Measurements from ENCODE around the gene KRT16.
"Not testable (repeated sequence)": the region's sequence is repeated elsewhere in the genome, so short reads cannot be mapped to it uniquely, and the experiment has no call there.

KRT16 gene

DNA sequence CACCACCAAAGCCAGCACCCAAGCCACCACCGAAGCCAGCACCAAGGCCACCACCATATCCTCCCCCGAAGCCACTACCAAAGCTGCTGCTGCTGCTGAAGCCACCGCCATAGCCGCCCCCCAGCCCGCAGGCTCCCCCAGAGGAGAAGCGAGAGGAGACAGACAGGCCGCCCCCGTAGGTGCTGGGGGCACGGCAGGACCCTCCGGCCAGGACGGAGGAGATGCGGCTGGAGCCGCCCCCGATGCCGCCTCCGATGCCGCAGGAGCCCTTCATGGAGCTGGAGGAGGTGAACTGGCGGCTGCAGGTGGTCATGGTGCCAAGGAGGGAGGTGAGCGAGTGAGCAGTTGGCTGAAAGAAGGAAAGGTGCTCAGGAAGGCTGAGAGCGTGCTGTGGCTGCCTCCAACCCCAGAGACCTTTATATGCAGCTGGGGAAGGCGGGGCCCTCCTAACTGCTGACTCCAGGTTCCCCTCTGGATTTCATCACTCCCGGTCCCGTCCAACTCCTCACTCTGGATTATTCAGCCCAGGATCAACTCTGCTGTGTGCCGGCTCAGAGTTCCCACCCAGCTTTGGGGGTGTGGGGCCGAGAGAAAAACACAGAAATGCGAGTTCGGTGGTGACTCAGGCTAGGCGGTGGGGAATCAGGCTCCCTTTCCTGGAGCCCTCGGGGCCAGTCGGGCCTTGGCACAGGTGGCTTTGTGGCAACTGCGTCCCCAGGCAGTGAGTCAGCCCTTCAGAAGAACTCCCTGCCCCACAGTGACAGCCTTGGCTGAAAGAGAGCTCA, at the start of gene KRT16:
KRT16 (minus strand) TSS at position 392 of the 785 bp plus-strand sequence; CDS start at position 313, 79 bp downstream.
- not testable (repeated sequence) for H3K4me3 ChIP-seq (replicated peaks; ENCODE audit: low read depth, low read length); DNase-seq (ENCODE audit: extremely low read depth, low read depth)

DNA sequence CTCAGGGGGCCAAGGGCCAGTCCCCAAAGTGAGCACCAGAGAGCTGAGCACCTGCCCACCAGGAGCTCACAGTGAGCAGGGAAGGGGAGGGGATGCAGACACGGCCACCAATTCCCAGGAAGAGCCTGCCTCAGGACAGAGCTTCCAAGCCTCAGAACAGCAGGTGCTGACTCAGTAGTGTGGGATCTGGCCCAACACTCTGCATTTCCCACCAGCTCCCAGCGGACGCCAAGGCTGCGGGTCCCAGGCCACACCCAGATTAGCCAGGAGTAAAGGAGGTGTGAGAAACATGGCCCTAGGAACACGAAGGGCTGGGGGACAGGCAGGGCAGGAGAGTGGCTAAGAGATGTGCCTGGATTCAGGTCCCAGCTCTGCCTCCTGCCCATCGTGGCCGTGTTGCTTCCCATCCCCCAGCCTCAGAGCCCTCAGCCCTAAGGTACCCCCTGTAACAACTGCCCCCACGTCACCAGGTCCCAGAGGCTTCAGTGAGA, 47.7 kb upstream of the KRT16 start:
- no peak for DNase-seq (ENCODE audit: extremely low read depth, low read depth)
- H3K4me3 ChIP-seq (replicated peaks; ENCODE audit: low read depth, low read length): no peak overlapping the region
- TF ChIP-seq, protein P1, sequence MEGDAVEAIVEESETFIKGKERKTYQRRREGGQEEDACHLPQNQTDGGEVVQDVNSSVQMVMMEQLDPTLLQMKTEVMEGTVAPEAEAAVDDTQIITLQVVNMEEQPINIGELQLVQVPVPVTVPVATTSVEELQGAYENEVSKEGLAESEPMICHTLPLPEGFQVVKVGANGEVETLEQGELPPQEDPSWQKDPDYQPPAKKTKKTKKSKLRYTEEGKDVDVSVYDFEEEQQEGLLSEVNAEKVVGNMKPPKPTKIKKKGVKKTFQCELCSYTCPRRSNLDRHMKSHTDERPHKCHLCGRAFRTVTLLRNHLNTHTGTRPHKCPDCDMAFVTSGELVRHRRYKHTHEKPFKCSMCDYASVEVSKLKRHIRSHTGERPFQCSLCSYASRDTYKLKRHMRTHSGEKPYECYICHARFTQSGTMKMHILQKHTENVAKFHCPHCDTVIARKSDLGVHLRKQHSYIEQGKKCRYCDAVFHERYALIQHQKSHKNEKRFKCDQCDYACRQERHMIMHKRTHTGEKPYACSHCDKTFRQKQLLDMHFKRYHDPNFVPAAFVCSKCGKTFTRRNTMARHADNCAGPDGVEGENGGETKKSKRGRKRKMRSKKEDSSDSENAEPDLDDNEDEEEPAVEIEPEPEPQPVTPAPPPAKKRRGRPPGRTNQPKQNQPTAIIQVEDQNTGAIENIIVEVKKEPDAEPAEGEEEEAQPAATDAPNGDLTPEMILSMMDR (IDR thresholded peaks at IDR 0.05; ENCODE audit: low read depth, low read length, missing control alignments): no peak

DNA sequence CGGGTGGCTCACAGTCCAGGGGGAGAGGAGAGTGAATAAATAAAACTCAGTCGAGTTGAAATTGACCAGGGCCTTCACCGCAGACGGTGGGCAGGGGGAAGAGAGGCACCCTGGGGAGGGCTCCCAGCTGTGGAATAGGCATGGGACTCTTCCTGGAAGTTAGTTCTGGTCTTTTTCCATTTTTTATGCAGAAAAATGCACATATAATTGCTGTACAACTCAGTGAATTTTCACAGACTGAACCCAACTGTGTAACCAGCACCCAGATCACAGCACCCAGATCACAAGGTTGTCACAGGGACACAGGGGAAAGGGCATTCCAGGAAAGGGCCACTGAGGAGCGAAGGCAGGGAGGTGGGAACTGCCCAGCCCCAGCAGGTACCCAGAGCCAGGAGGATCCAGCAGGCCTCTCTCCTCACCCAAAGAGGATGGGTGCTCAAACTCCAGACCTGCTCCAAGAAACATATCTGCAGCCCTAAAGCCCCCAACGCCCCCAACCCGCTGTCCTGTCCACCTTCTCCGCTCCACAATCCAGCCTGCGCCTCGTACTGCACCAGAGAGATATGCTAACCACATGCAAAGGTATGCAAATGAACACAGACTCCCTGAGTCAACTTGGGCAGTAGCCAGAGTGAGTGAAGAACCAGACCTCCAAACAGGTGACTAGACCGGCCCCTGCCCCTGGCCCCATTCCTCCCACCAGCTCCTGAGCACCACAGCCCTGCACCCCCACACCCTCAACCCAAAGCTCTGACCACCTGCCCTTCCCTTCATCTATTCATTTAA, 47.1 kb upstream of the KRT16 start:
- no peak overlapping the region for H3K4me3 ChIP-seq (replicated peaks; ENCODE audit: low read depth, low read length)
- TF ChIP-seq, protein P1 (IDR thresholded peaks at IDR 0.05; ENCODE audit: low read depth, low read length, missing control alignments): no peak
- DNase-seq (ENCODE audit: extremely low read depth, low read depth): no peak

DNA sequence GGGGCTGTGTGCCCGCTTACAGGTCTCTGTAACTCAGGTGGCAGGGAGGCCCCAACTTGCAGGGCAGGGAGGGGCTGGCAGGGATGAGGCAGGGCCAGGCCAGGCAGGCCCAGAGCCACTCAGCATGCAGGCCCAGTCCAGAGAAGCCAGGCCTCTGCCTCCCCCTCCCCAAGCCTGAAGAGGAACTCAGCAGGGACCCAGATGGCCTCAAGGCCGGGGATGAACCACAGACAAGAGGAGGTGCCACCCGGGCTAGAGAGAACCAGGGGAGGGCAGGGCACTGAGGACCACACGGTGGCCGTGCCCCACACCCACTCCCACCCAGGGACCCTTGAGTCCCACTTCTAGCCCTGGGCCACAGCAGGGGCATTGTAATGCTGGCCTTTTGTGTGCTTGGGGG, 46.3 kb upstream of the KRT16 start:
- no peak for DNase-seq (ENCODE audit: extremely low read depth, low read depth)
- H3K4me3 ChIP-seq (replicated peaks; ENCODE audit: low read depth, low read length): no peak overlapping the region
- TF ChIP-seq, protein P1 (IDR thresholded peaks at IDR 0.05; ENCODE audit: low read depth, low read length, missing control alignments): no peak

DNA sequence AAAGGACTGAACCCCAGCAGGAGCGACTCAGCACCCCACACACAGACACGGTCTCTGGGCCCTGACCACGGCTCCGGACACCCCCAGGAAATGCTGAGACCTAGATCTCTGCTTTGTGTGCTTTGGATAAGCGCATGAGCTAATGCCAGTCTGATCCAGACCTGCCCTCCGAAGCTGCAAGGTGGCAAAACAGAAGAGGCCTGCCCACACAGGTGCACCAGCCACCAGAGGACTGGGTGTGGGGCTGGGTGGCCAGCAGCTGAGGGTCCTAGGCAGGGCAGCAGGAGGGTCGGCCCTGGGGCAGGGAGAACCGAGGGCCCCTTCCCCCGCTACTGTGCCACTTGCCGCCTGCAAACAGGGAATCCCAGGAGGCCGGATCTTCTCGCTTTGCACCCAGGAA, 45.4 kb upstream of the KRT16 start:
- H3K4me3 ChIP-seq (replicated peaks; ENCODE audit: low read depth, low read length): no peak overlapping the region
- DNase-seq (ENCODE audit: extremely low read depth, low read depth): no peak
- TF ChIP-seq, protein P1 (IDR thresholded peaks at IDR 0.05; ENCODE audit: low read depth, low read length, missing control alignments): no peak

DNA sequence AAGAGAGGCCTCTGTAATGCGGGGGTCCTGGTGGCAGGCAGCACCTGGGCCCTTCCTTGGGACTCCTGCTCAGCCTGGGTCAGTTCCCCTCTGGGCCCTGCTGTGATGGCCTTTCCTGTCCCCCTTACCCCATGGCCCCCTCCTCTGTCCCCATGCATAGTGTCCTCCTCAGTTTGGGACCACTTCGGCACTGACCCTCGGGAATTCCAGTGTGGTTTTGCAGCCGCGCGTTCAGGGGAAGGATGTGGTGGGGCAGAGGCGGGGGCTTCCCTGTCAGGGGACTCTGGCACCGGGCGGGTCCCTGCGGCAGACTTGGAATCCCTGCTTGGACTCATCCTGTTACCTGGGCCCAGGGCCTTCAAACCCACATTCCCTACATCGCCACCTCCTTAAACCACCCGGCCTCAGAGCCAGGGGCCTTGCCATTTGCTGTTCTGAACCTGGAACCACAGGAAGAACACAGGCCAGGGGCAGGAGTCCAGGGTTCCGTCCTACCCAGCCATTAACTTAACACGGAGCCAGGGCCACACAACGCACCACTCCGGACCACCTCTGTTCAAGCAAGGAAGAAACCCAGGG, 44.7 kb upstream of the KRT16 start:
- TF ChIP-seq, protein P1 (IDR thresholded peaks at IDR 0.05; ENCODE audit: low read depth, low read length, missing control alignments): no peak
- no peak for DNase-seq (ENCODE audit: extremely low read depth, low read depth)
- H3K4me3 ChIP-seq (replicated peaks; ENCODE audit: low read depth, low read length): no peak overlapping the region
